ENCODE results near the gene HADHB.
"Not testable (repeated sequence)": the region's sequence is repeated elsewhere in the genome, so short reads cannot be mapped to it uniquely, and the experiment has no call there.

The HADHB gene

GRCh38 chr2:26329083-26329482 is 84.3 kb downstream of the HADHB start:
- not testable (repeated sequence) for DNase-seq (ENCODE audit: low spot score)

GRCh38 chr2:26330114-26330549 is 85.4 kb downstream of the HADHB start:
- DNase-seq (ENCODE audit: low spot score) = peak; percentile 92

- DNase-seq (ENCODE audit: low spot score) = peak; percentile 38
Measured at GRCh38 chr2:26330604-26331003, 85.9 kb downstream of the HADHB start.

GRCh38 chr2:26331321-26331720 is 86.6 kb downstream of the HADHB start:
- DNase-seq (ENCODE audit: low spot score) = not testable (repeated sequence)

- DNase-seq (ENCODE audit: low spot score) = no peak
Measured at GRCh38 chr2:26333293-26333692, 88.6 kb downstream of the HADHB start.

GRCh38 chr2:26335231-26335630 is 90.5 kb downstream of the HADHB start:
- no peak for DNase-seq (ENCODE audit: low spot score)

GRCh38 chr2:26336719-26337118 is 92.0 kb downstream of the HADHB start:
- no peak for DNase-seq (ENCODE audit: low spot score)

- no peak for DNase-seq (ENCODE audit: low spot score)
Measured at GRCh38 chr2:26337298-26337697, 92.6 kb downstream of the HADHB start.

All from GM03348 (cell line).